ENCODE data around the gene BRME1. TPM values are rescaled to one million over a fixed set of nuclear protein-coding genes. Genes with fewer than 3 reads are reported as not detected.

Gene BRME1
- polyA plus RNA-seq, 1 donor from 2014 or later = 6.2 TPM

- H3K9me3 ChIP-seq (ENCODE audit: low read length) = no peaks in the 10 kb centered on the region
- no peak overlapping the region for H3K27ac ChIP-seq (ENCODE audit: low read length)
- H3K79me2 ChIP-seq (replicated peaks; ENCODE audit: insufficient read depth, low read length) = no peaks in the 10 kb centered on the region
- no peak overlapping the region for H3K4me2 ChIP-seq (ENCODE audit: low read length)
- no peaks in the 10 kb centered on the region for H4K20me1 ChIP-seq (ENCODE audit: insufficient read depth)
- TF ChIP-seq SMC3 (conservative IDR thresholded peaks at IDR 0.05; ENCODE audit: poor library complexity) = no peak
- TF ChIP-seq REST (IDR thresholded peaks at IDR 0.05; ENCODE audit: borderline replicate concordance) = no peak
- TF ChIP-seq EZH2 (IDR thresholded peaks at IDR 0.05; ENCODE audit: borderline replicate concordance, insufficient read depth, low read length, poor library complexity, severe bottlenecking) = no peak
- no peak for TF ChIP-seq POLR2AphosphoS5 (IDR thresholded peaks at IDR 0.05)
- TF ChIP-seq RAD21 (conservative IDR thresholded peaks at IDR 0.05) = no peak
- no peak for TF ChIP-seq EP300 (conservative IDR thresholded peaks at IDR 0.05; ENCODE audit: poor library complexity, severe bottlenecking)
- TF ChIP-seq TAF1 (IDR thresholded peaks at IDR 0.05; ENCODE audit: low read depth) = no peak
- no peak for TF ChIP-seq MXI1 (conservative IDR thresholded peaks at IDR 0.05; ENCODE audit: poor library complexity, severe bottlenecking)
- TF ChIP-seq CTCF (IDR thresholded peaks at IDR 0.05; ENCODE audit: poor library complexity, severe bottlenecking) = no peak
- H3K4me3 ChIP-seq (ENCODE audit: low read length) = no peak overlapping the region
- H3F3A ChIP-seq (ENCODE audit: insufficient read depth, low read length, poor library complexity, severe bottlenecking) = no peaks in the 10 kb centered on the region
- H3K9me2 ChIP-seq (ENCODE audit: insufficient read depth, low read length) = no peaks in the 10 kb centered on the region
- H3K9ac ChIP-seq (ENCODE audit: low read length) = no peak overlapping the region
- H3K27me3 ChIP-seq (ENCODE audit: insufficient read depth, low read depth, low read length) = no peaks in the 10 kb centered on the region
- no peak overlapping the region for H2AFZ ChIP-seq (ENCODE audit: low read depth, low read length)
- no peaks in the 10 kb centered on the region for H3K36me3 ChIP-seq (ENCODE audit: insufficient read depth, low read length)
These were observed 23.1 kb downstream of the BRME1 start for GRCh38 chr19:13882836-13883235.

- Histone ChIP-seq H3K9ac (ENCODE audit: low read length) (no peak overlapping the region), H3K9me2 (ENCODE audit: insufficient read depth, low read length) (no peaks in the 10 kb centered on the region), H3K27ac (ENCODE audit: low read length) (no peak overlapping the region), H4K20me1 (ENCODE audit: insufficient read depth) (no peaks in the 10 kb centered on the region), H3K36me3 (ENCODE audit: insufficient read depth, low read length) (no peaks in the 10 kb centered on the region), H3K27me3 (ENCODE audit: insufficient read depth, low read depth, low read length) (no peaks in the 10 kb centered on the region), H2AFZ (ENCODE audit: low read depth, low read length) (no peak overlapping the region), H3K9me3 (ENCODE audit: low read length) (no peaks in the 10 kb centered on the region), H3K4me2 (ENCODE audit: low read length) (no peak overlapping the region), H3F3A (ENCODE audit: insufficient read depth, low read length, poor library complexity, severe bottlenecking) (no peaks in the 10 kb centered on the region), H3K79me2 (replicated peaks; ENCODE audit: insufficient read depth, low read length) (no peaks in the 10 kb centered on the region), H3K4me3 (ENCODE audit: low read length) (no peak overlapping the region)
- no peak for TF ChIP-seq EZH2 (IDR thresholded peaks at IDR 0.05; ENCODE audit: borderline replicate concordance, insufficient read depth, low read length, poor library complexity, severe bottlenecking)
- TF ChIP-seq CTCF (IDR thresholded peaks at IDR 0.05; ENCODE audit: poor library complexity, severe bottlenecking) = no peak
- TF ChIP-seq SMC3 (conservative IDR thresholded peaks at IDR 0.05; ENCODE audit: poor library complexity) = no peak
- TF ChIP-seq RAD21 (conservative IDR thresholded peaks at IDR 0.05) = no peak
- no peak for TF ChIP-seq TAF1 (IDR thresholded peaks at IDR 0.05; ENCODE audit: low read depth)
- TF ChIP-seq MXI1 (conservative IDR thresholded peaks at IDR 0.05; ENCODE audit: poor library complexity, severe bottlenecking) = no peak
- no peak for TF ChIP-seq REST (IDR thresholded peaks at IDR 0.05; ENCODE audit: borderline replicate concordance)
- no peak for TF ChIP-seq EP300 (conservative IDR thresholded peaks at IDR 0.05; ENCODE audit: poor library complexity, severe bottlenecking)
- TF ChIP-seq POLR2AphosphoS5 (IDR thresholded peaks at IDR 0.05) = no peak
These were observed 23.5 kb downstream of the BRME1 start for GRCh38 chr19:13882419-13882795.
